Body of pancreas (tissue), 4 donors: ENCODE data around the gene PCSK6.

Source experiments
- POLR2A ChIP-seq, 3 donors: fragments of 450-650 bp; IDR thresholded peaks; one replicate each; pipeline ENCODE4 v1.6.1; 2016; ENCODE audit warnings: antibody characterized with exemption in 3 of 3, mild to moderate bottlenecking in 2 of 3
- TF ChIP-seq, protein P1 (sequence below), 7 experiments: fragments of 450-650 bp in 4 of 7; fragments of 200-600 bp in 3 of 7; sonication (generic) in 3 of 7; IDR thresholded peaks; one replicate each; pipeline ENCODE4 v1.5.1; 2016 to 2019; ENCODE audit warnings: antibody characterized with exemption in 7 of 7

DNA sequence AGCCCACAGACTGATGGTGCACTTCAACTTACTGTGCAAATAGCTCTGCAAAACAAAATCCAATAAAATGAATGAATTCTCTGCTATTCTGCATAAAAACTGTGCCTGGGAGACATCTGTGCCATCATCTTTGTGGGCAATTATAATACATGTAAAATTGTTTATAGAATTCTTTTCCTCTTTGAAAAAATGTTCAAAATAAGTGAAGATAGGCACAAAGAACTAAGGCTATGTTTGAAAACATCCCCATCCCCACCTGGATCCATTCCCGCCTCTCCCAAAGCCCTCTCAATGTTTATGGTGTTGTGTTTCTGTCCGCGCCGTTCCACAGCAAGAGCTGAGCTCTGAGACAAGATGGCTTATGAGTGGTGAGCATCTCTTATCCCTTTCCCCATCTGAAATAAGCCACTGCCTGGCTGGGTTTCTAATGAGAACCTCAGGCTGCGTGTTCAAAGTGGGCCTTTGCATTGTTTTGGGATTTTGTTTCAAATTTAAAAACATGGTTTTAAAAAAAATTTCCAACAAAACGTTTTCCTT lies 172.1 kb downstream of the PCSK6 start:
- TF ChIP-seq, protein P1, sequence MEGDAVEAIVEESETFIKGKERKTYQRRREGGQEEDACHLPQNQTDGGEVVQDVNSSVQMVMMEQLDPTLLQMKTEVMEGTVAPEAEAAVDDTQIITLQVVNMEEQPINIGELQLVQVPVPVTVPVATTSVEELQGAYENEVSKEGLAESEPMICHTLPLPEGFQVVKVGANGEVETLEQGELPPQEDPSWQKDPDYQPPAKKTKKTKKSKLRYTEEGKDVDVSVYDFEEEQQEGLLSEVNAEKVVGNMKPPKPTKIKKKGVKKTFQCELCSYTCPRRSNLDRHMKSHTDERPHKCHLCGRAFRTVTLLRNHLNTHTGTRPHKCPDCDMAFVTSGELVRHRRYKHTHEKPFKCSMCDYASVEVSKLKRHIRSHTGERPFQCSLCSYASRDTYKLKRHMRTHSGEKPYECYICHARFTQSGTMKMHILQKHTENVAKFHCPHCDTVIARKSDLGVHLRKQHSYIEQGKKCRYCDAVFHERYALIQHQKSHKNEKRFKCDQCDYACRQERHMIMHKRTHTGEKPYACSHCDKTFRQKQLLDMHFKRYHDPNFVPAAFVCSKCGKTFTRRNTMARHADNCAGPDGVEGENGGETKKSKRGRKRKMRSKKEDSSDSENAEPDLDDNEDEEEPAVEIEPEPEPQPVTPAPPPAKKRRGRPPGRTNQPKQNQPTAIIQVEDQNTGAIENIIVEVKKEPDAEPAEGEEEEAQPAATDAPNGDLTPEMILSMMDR (IDR thresholded peaks at IDR 0.05) = no peak
- TF ChIP-seq POLR2A (IDR thresholded peaks at IDR 0.05) = no peak
